K562 (cell line): Measurements from ENCODE around the gene PLPPR2. TPM values are rescaled to one million over a fixed set of nuclear protein-coding genes. Genes with fewer than 3 reads are reported as not detected.

Experiments
- BACH1 ChIP-seq: fragments of 200-800 bp; sonication (Bioruptor generic); IDR thresholded peaks from 2 replicates; pipeline ENCODE4 v1.6.1; 2016; ENCODE audit warnings: missing genetic modification characterization, missing compliant biosample characterization
- BRD9 ChIP-seq: fragments of 450-650 bp; IDR thresholded peaks from 2 replicates; pipeline ENCODE4 v1.6.1; 2018; ENCODE audit warnings: low read depth; ENCODE audit not compliant: partially characterized antibody
- CREM ChIP-seq: IDR thresholded peaks from 2 replicates; pipeline ENCODE4 v1.6.1; 2014; ENCODE audit warnings: antibody characterized with exemption, low read depth
- FOS ChIP-seq: IDR thresholded peaks from 3 replicates; pipeline ENCODE4 v1.6.1; 2011; ENCODE audit not compliant: insufficient read length; ENCODE audit errors: extremely low read depth
- HOXB6 ChIP-seq: fragments of 250-450 bp; sonication (Bioruptor Pico); IDR thresholded peaks from 2 replicates; pipeline ENCODE4 v1.5.1; 2022; ENCODE audit warnings: mild to moderate bottlenecking, borderline replicate concordance
- JUND ChIP-seq, 2 experiments: IDR thresholded peaks; 2 replicates in 1 of 2; 3 replicates in 1 of 2; pipeline ENCODE4 v1.6.1; 2011; ENCODE audit warnings: borderline replicate concordance in 2 of 2, low read depth in 2 of 2, low read length in 2 of 2, improper control_type of control experiment in 1 of 2, missing biosample characterization in 1 of 2, missing genetic modification characterization in 1 of 2, missing genetic modification reagents in 1 of 2
- KLF6 ChIP-seq: fragments of 250-450 bp; sonication (Bioruptor Pico); IDR thresholded peaks from 2 replicates; pipeline ENCODE4 v1.4.0; 2020; ENCODE audit warnings: mild to moderate bottlenecking, moderate library complexity, borderline replicate concordance
- LCOR ChIP-seq: sonication (generic); formaldehyde crosslinking; IDR thresholded peaks from 2 replicates; pipeline ENCODE4 v1.8.0; 2022; ENCODE audit warnings: mild to moderate bottlenecking, missing genetic modification reagents
- MCM5 ChIP-seq: fragments of 450-650 bp; IDR thresholded peaks from 2 replicates; pipeline ENCODE4 v1.6.1; 2016; ENCODE audit warnings: low read depth
- MECOM ChIP-seq: fragments of 250-450 bp; sonication (Bioruptor Pico); IDR thresholded peaks from 2 replicates; pipeline ENCODE4 v1.8.0; 2022; ENCODE audit warnings: inconsistent platforms
- NFIX ChIP-seq: fragments of 250-450 bp; sonication (Bioruptor Pico); IDR thresholded peaks from 2 replicates; pipeline ENCODE4 v1.4.0; 2020; ENCODE audit warnings: low read depth, mild to moderate bottlenecking, moderate library complexity
- POLR2B ChIP-seq: fragments of 450-650 bp; IDR thresholded peaks from 2 replicates; pipeline ENCODE4 v1.6.1; 2018; ENCODE audit warnings: low read depth; ENCODE audit not compliant: partially characterized antibody
- PREB ChIP-seq: sonication (generic); formaldehyde crosslinking; IDR thresholded peaks from 2 replicates; pipeline ENCODE4 v1.8.1; 2023; ENCODE audit warnings: mild to moderate bottlenecking, missing genetic modification reagents
- PTTG1 ChIP-seq: fragments of 450-650 bp; IDR thresholded peaks from 2 replicates; pipeline ENCODE4 v1.6.1; 2016; ENCODE audit warnings: low read depth, mild to moderate bottlenecking, missing genetic modification characterization, missing compliant biosample characterization
- SMAD2 ChIP-seq: fragments of 150-350 bp; IDR thresholded peaks from 2 replicates; pipeline ENCODE4 v1.6.1; 2014; ENCODE audit warnings: low read depth, mild to moderate bottlenecking, low read length
- SMAD3 ChIP-seq: fragments of 450-650 bp; formaldehyde crosslinking; conservative IDR thresholded peaks from 2 replicates; pipeline ENCODE4 v1.4.0; 2020; ENCODE audit warnings: mild to moderate bottlenecking
- SMARCB1 ChIP-seq: IDR thresholded peaks from 2 replicates; pipeline ENCODE4 v1.6.1; 2011; ENCODE audit warnings: improper control_type of control experiment, low read depth; ENCODE audit not compliant: insufficient read length
- U2AF1 ChIP-seq: fragments of 200-400 bp; formaldehyde crosslinking; optimal IDR thresholded peaks from 2 replicates; pipeline ENCODE3; 2017; ENCODE audit warnings: mild to moderate bottlenecking, low read depth, low read length, moderate library complexity
- ZFP1 ChIP-seq: fragments of 450-650 bp; formaldehyde crosslinking; IDR thresholded peaks from 2 replicates; pipeline ENCODE4 v1.4.0; 2020; ENCODE audit warnings: mild to moderate bottlenecking, mixed read lengths
- ZNF217 ChIP-seq: sonication (generic); formaldehyde crosslinking; IDR thresholded peaks from 2 replicates; pipeline ENCODE4 v1.8.0; 2022; ENCODE audit warnings: mild to moderate bottlenecking, missing genetic modification reagents
- ZNF3 ChIP-seq: fragments of 250-450 bp; sonication (Bioruptor Pico); IDR thresholded peaks from 2 replicates; pipeline ENCODE4 v1.5.0; 2021; ENCODE audit warnings: mild to moderate bottlenecking, moderate library complexity
- ZNF311 ChIP-seq: fragments of 250-450 bp; sonication (Bioruptor Pico); IDR thresholded peaks from 2 replicates; pipeline ENCODE4 v1.4.0; 2020; ENCODE audit warnings: mild to moderate bottlenecking, moderate library complexity
- ZNF354B ChIP-seq: fragments of 250-450 bp; sonication (Bioruptor Pico); IDR thresholded peaks from 2 replicates; pipeline ENCODE4 v1.4.0; 2020
- ZNF586 ChIP-seq: fragments of 450-650 bp; formaldehyde crosslinking; conservative IDR thresholded peaks from 2 replicates; pipeline ENCODE4 v1.4.0; 2020; ENCODE audit warnings: mild to moderate bottlenecking, moderate library complexity
- ZNF639 ChIP-seq, 2 experiments: fragments of 200-800 bp in 1 of 2; sonication (Bioruptor generic) in 1 of 2; sonication (generic) in 1 of 2; formaldehyde crosslinking in 1 of 2; IDR thresholded peaks in 1 of 2; conservative IDR thresholded peaks in 1 of 2; 2 replicates each; pipeline versions ENCODE4 v1.5.0 to v1.6.1; 2016 to 2020; ENCODE audit warnings: missing compliant biosample characterization in 1 of 2, missing genetic modification characterization in 1 of 2, missing genetic modification reagents in 1 of 2
- polyA plus RNA-seq, 8 experiments: library from polyadenylated mRNA; depleted of rRNA in 4 of 8; stranded (reverse) in 5 of 8; unstranded in 3 of 8; fragments of >200 nt; fragmentation: Nextera tagmentation in 2 of 8; fragmentation: Illumina TruSeq in 1 of 8; extraction: Ambion mirVana in 2 of 8; extraction: Trizol in 1 of 8; gene quantifications; 2 replicates each; pipeline versions ENCODE4 v1.2.1 to v1.2.3, GENCODE V29; 2011 to 2014; ENCODE audit warnings: inconsistent platforms in 1 of 8, missing spikeins in 1 of 8
- total RNA-seq, 7 experiments: library from RNA; depleted of rRNA in 6 of 7; stranded (reverse); fragments of >200 nt in 6 of 7; fragmentation: Illumina TruSeq in 2 of 7; extraction: Trizol in 2 of 7; gene quantifications; 2 replicates each; pipeline versions ENCODE4 v1.2.1 to v1.2.3, GENCODE V29; 2011 to 2021; ENCODE audit warnings: low replicate concordance in 1 of 7
- TF ChIP-seq, protein P1 (sequence below): fragments of 250-450 bp; sonication (Bioruptor Pico); IDR thresholded peaks from 2 replicates; pipeline ENCODE4 v1.8.0; 2021; ENCODE audit warnings: borderline replicate concordance, mild to moderate bottlenecking, moderate library complexity; ENCODE audit not compliant: poor library complexity, severe bottlenecking

The PLPPR2 gene
- total and polyA plus RNA-seq, 9 of the 15 experiments (the other 6 are each of a cell fraction or from before 2014, with no cell fraction given): 0.49 to 15.9 (median 3.4) TPM

GRCh38 chr19:11355160-11356073, at the start of gene PLPPR2 (continued):
- TF ChIP-seq JUND (IDR thresholded peaks at IDR 0.05; ENCODE audit: borderline replicate concordance, low read depth, low read length): no peak
- no peak for TF ChIP-seq JUND (tag; IDR thresholded peaks at IDR 0.05; ENCODE audit: borderline replicate concordance, low read depth, low read length)
- TF ChIP-seq POLR2B: no peak
- TF ChIP-seq BRD9: no peak
- TF ChIP-seq ZNF586: no peak
- TF ChIP-seq SMAD3 (CRISPR knock-in tag): no peak
- TF ChIP-seq ZFP1 (CRISPR knock-in tag): no peak
- TF ChIP-seq ZNF311 (CRISPR knock-in tag): no peak
- no peak for TF ChIP-seq U2AF1
- no peak for TF ChIP-seq MECOM (CRISPR knock-in tag)
- no peak for TF ChIP-seq ZNF3 (CRISPR knock-in tag)
- no peak for TF ChIP-seq FOS
- TF ChIP-seq KLF6: no peak
- no peak for TF ChIP-seq LCOR (CRISPR knock-in tag)
- no peak for TF ChIP-seq PTTG1
- TF ChIP-seq SMAD2: no peak
- no peak for TF ChIP-seq ZNF217 (CRISPR knock-in tag)
- TF ChIP-seq NFIX: no peak
- no peak for TF ChIP-seq SMARCB1
- TF ChIP-seq ZNF639 (CRISPR knock-in tag; conservative IDR thresholded peaks at IDR 0.05 in 1 of 2, IDR thresholded peaks at IDR 0.05 in 1 of 2): no peak
- TF ChIP-seq HOXB6 (CRISPR knock-in tag): no peak
- no peak for TF ChIP-seq PREB (CRISPR knock-in tag)
- no peak for TF ChIP-seq BACH1 (tag)
- TF ChIP-seq, protein P1, sequence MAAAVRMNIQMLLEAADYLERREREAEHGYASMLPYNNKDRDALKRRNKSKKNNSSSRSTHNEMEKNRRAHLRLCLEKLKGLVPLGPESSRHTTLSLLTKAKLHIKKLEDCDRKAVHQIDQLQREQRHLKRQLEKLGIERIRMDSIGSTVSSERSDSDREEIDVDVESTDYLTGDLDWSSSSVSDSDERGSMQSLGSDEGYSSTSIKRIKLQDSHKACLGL (CRISPR knock-in tag): no peak
- no peak for TF ChIP-seq ZNF354B
- no peak for TF ChIP-seq MCM5
- TF ChIP-seq CREM: no peak
